Muscle of leg (tissue), 11 donors: ENCODE measurements around the gene U2AF2. TPM values are rescaled to one million over a fixed set of nuclear protein-coding genes. Genes with fewer than 3 reads are reported as not detected.

ENCODE experiments used
- DNase-seq: peaks from one replicate; pipeline ENCODE4 v3.0.0; 2013
- H3K27ac ChIP-seq: one replicate; pipeline ENCODE4 v1.5.1; 2013; ENCODE audit warnings: mild to moderate bottlenecking, low read length, control low read depth
- H3K27me3 ChIP-seq: one replicate; pipeline ENCODE4 v1.6.1; 2013; ENCODE audit warnings: low read length; ENCODE audit not compliant: control insufficient read depth, insufficient read depth
- H3K36me3 ChIP-seq: one replicate; pipeline ENCODE4 v1.6.1; 2013; ENCODE audit warnings: low read length; ENCODE audit not compliant: control insufficient read depth, insufficient read depth
- H3K4me1 ChIP-seq: one replicate; pipeline ENCODE4 v1.6.1; 2013; ENCODE audit warnings: low read length; ENCODE audit not compliant: control insufficient read depth, insufficient read depth
- H3K4me3 ChIP-seq: one replicate; pipeline ENCODE4 v1.5.1; 2013; ENCODE audit warnings: low read length, control low read depth
- H3K9me3 ChIP-seq: replicated peaks from 2 replicates; pipeline ENCODE4 v1.6.1; 2013; ENCODE audit warnings: low read depth, low read length; ENCODE audit not compliant: control insufficient read depth
- WGBS: methylation state at CpG from one replicate; pipeline ENCODE4 v1.1.5; 2013; ENCODE audit warnings: missing lambda C conversion rate; ENCODE audit not compliant: insufficient coverage; 5-methylcytosine and 5-hydroxymethylcytosine counted together
- polyA plus RNA-seq, 8 donors: library from polyadenylated mRNA; unstranded; fragments of 120-200 nt; gene quantifications; one replicate each; pipeline versions ENCODE4 v1.2.1 to v1.2.3, GENCODE V29; 2013; ENCODE audit warnings: inconsistent platforms in 1 of 8, low replicate concordance in 1 of 8; ENCODE audit not compliant: insufficient read length in 8 of 8, insufficient read depth in 1 of 8
- total RNA-seq: library from RNA; stranded (reverse); fragments of 120-200 nt; gene quantifications from one replicate; pipeline ENCODE4 v1.2.4, GENCODE V29; 2013

U2AF2 gene
- total and polyA plus RNA-seq, 9 donors, result 70.2 to 156 (median 130) TPM

DNA sequence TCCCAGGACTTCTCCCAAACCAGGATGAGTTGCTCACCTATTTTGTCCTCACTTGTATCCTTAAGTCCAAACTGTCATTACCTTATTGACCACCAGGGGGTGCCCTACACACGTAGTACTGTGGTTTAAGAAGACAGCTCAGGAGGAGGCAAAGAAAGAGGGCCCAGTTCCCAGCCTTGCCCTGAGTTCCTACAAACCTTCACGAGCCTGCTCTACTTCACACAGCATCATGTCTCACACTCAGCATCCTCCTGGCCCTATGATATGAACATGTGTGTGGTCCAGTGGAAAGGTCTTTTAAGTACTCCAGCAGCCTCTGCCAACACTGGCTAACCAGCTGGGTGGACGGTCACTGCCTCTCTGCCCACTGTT is 22.4 kb upstream of the U2AF2 start:
- WGBS, result 0% methylated on average over 1 of the region's 3 CpGs
- Histone ChIP-seq H3K4me1 (peaks cover 26% of the 10 kb centered on the region), H3K9me3 (no peaks in the 10 kb centered on the region), H3K27ac (no peak overlapping the region), H3K36me3 (peaks cover under 1% of the 10 kb centered on the region), H3K27me3 (no peaks in the 10 kb centered on the region), H3K4me3 (no peak overlapping the region)
- DNase-seq, result peak; percentile 95

GRCh38 chr19:55633861-55634260 is 21.0 kb upstream of the U2AF2 start:
- H3K4me3 ChIP-seq, result no peak overlapping the region
- H3K27me3 ChIP-seq, result no peaks in the 10 kb centered on the region
- no peak overlapping the region for H3K27ac ChIP-seq
- peaks cover 26% of the 10 kb centered on the region for H3K4me1 ChIP-seq
- 90% methylated on average over 6 of the region's 8 CpGs for WGBS
- DNase-seq, result no peak
- no peaks in the 10 kb centered on the region for H3K9me3 ChIP-seq
- H3K36me3 ChIP-seq, result peaks cover 3% of the 10 kb centered on the region

- no peaks in the 10 kb centered on the region for H3K27me3 ChIP-seq
- H3K4me3 ChIP-seq, result peak overlapping the region; percentile 92
- H3K4me1 ChIP-seq, result peaks cover 38% of the 10 kb centered on the region
- H3K9me3 ChIP-seq, result no peaks in the 10 kb centered on the region
- peak overlapping the region; percentile 94 for H3K27ac ChIP-seq
- DNase-seq, result no peak
- peaks cover 3% of the 10 kb centered on the region for H3K36me3 ChIP-seq
- WGBS, result 13% methylated on average over 9 of the region's 9 CpGs
Measured at GRCh38 chr19:55635334-55635717, 19.5 kb upstream of the U2AF2 start.

DNA sequence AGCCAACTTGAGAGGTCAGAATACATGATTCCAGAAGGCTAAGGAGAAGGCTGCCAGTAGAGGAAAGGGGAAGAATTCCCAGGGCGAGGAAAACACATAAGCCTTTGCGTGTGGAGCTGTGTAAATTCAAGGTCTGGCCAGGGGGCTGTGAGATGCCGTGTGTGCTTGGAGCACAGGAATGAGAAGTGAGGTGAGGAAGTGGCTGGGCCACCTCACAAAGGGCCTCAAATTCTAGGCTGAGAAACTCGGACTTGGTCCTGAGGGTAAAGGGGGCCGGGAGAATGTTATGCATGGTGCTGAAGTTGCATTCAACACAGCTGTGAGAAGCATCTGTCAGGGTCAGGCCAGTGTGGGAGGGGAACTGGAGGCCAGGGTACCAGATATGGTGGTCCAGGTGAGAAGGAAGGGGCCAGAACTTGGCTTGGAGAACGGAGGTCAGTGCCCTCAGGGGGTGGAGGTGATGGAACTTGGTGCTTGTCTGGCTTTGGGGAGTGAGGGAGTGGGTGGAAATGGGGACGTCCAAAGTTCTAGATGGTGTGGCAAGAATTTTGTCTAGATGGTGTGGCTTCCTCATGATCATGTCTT is 18.9 kb upstream of the U2AF2 start:
- Histone ChIP-seq H3K27ac (peak overlapping the region; percentile 94), H3K27me3 (no peaks in the 10 kb centered on the region), H3K36me3 (peaks cover 3% of the 10 kb centered on the region), H3K9me3 (no peaks in the 10 kb centered on the region), H3K4me3 (peak overlapping the region; percentile 92), H3K4me1 (peaks cover 40% of the 10 kb centered on the region)
- no peak for DNase-seq
- 64% methylated on average over 7 of the region's 7 CpGs for WGBS

DNA sequence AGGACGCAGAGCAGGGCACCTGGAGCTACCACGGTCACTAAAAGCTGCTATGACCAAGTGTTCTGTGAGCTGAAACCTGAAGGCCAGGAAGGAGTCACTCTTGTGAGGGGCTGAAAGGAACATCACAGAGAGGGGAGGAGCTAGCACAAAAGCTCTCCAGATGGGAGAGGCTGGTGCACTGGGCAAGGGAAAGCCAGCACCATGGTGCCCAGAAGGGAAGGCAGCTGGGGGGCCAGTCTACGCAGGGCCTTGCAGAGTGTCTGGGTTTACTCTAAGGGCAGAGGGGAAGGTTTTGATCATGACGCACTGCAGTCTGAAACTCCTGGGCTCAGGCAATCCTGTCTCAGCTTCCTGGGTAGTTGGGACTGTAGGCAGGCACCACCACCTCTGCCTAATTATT is 18.1 kb upstream of the U2AF2 start:
- H3K36me3 ChIP-seq, result peaks cover 3% of the 10 kb centered on the region
- WGBS, result 94% methylated on average over 2 of the region's 4 CpGs
- H3K27ac ChIP-seq, result no peak overlapping the region
- H3K27me3 ChIP-seq, result no peaks in the 10 kb centered on the region
- no peaks in the 10 kb centered on the region for H3K9me3 ChIP-seq
- H3K4me1 ChIP-seq, result peaks cover 44% of the 10 kb centered on the region
- no peak overlapping the region for H3K4me3 ChIP-seq
- DNase-seq, result no peak

- H3K4me1 ChIP-seq, result peaks cover 52% of the 10 kb centered on the region
- H3K27ac ChIP-seq, result no peak overlapping the region
- WGBS, result 81% methylated on average over 11 of the region's 11 CpGs
Measured at GRCh38 chr19:55637534-55637933, 17.3 kb upstream of the U2AF2 start.

DNA sequence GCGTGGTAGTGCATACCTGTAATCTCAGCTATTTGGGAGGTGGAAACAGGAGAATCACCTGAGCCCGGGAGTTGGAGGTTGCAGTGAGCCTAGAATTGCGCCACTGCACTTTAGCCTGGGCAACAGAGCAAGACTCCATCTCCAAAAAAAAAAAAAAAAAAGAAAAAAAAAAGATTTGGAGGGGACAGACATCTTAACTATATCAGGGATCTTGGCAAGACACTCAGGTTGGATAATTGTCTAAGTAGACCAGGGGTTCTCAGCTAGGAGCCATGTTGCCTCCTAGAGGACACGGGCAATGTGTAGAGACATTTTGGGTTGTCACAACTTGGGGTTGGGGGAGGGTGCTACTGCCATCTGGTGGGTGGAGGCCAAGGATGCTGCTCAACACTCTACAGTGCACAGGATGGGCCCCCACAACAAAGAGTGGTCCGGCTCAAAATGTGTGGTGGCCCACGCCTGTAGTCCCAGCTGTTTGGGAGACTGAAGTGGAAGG is 15.9 kb upstream of the U2AF2 start:
- Histone ChIP-seq H3K9me3 (no peaks in the 10 kb centered on the region), H3K4me1 (peaks cover 60% of the 10 kb centered on the region), H3K27me3 (no peaks in the 10 kb centered on the region), H3K36me3 (peaks cover 3% of the 10 kb centered on the region), H3K27ac (no peak overlapping the region), H3K4me3 (no peak overlapping the region)
- 90% methylated on average over 2 of the region's 6 CpGs for WGBS
- DNase-seq, result no peak

More at GRCh38 chr19:55637534-55637933, 17.3 kb upstream of the U2AF2 start:
- Histone ChIP-seq H3K27me3 (no peaks in the 10 kb centered on the region), H3K9me3 (no peaks in the 10 kb centered on the region), H3K4me3 (no peak overlapping the region), H3K36me3 (peaks cover 3% of the 10 kb centered on the region)
- no peak for DNase-seq

- H3K36me3 ChIP-seq, result peaks cover 11% of the 10 kb centered on the region
- H3K27ac ChIP-seq, result peak overlapping the region; percentile 94
- peak overlapping the region; percentile 68 for H3K4me3 ChIP-seq
- H3K4me1 ChIP-seq, result peaks cover 65% of the 10 kb centered on the region
- 4% methylated on average over 38 of the region's 38 CpGs for WGBS
- no peaks in the 10 kb centered on the region for H3K9me3 ChIP-seq
- peak; percentile 83 for DNase-seq
- no peaks in the 10 kb centered on the region for H3K27me3 ChIP-seq
Measured at GRCh38 chr19:55640043-55640576, 14.7 kb upstream of the U2AF2 start.

DNA sequence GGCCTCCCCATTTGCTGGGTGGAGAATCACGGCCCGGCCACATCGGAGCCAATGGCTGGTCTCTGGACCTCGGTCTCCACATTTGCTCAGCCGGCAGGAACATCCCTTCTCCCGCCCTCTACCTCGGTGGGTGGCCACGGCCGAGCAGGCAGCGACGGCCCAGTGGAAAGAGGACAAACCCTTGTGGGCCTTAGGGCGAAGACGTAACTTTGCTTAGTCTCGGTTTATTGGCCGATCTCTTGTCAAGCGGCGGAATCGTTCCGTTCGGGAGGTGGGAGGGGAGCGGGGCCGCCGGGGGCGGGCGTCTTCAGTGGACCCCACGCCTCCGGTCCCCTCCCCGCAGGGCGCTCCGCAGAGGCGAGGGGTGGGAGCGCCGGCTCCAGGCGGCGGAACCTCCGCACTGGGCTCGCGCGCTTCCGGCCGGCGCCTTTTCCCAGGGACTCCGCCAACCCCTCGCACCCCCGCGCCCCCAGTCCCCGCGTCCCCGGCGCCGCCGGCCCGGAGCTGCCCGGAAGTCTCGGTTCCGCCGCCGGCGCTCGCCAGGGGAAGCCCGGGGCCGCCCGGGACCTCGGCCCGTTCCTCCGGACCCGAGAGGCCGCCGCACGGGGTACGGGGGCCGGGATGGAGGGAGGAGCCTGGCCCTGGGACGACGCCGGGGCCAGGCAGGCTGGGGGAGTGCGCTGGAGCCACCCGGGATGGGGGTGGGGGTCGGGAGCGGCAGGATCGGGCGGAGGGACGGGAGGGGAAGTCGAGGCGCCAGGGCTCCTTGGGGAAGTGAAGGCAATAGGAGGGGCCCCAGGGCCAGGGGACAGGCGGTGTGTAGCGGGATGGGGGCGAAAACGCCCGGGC is 14.0 kb upstream of the U2AF2 start, which contains the start of gene ZNF580:
Gene ZNF580, plus strand, starts transcription at position 426 of the 849 bp plus-strand sequence. CDS start 1,507 bp downstream, outside the sequence.
- Histone ChIP-seq H3K4me1 (peaks cover 59% of the 10 kb centered on the region), H3K27ac (peak within 1 kb of the TSS; percentile 94), H3K27me3 (no peaks in the 10 kb centered on the region), H3K36me3 (peaks cover 18% of the 10 kb centered on the region), H3K9me3 (no peaks in the 10 kb centered on the region), H3K4me3 (peak within 1 kb of the TSS; percentile 68)
- DNase-seq, result peak; percentile 93
- under 1% methylated on average over 75 of the region's 89 CpGs for WGBS
